ENCODE results near the gene ATP13A5. TPM values are rescaled to one million over a fixed set of nuclear protein-coding genes. Genes with fewer than 3 reads are reported as not detected.

Gene ATP13A5
- not detected in 2 replicates for total RNA-seq
- polyA plus RNA-seq (2012), result not detected

GRCh38 chr3:193378706-193379105 lies at the start of gene ATP13A5:
ATP13A5 (minus strand) TSS chr3:193378753; CDS start chr3:193378725, 28 bp downstream.
- no peak for DNase-seq (ENCODE audit: low read depth)

- DNase-seq (ENCODE audit: low read depth), result no peak
Observed at GRCh38 chr3:193418576-193419373, 40.2 kb upstream of the ATP13A5 start.

GRCh38 chr3:193416629-193417028 lies 38.1 kb upstream of the ATP13A5 start:
- DNase-seq (ENCODE audit: low read depth), result no peak

- DNase-seq (ENCODE audit: low read depth), result no peak
Observed at GRCh38 chr3:193407688-193408087, 29.1 kb upstream of the ATP13A5 start.

- no peak for DNase-seq (ENCODE audit: low read depth)
Observed at GRCh38 chr3:193407112-193407511, 28.6 kb upstream of the ATP13A5 start.

- DNase-seq (ENCODE audit: low read depth), result no peak
Observed at GRCh38 chr3:193403307-193403706, 24.8 kb upstream of the ATP13A5 start.

GRCh38 chr3:193400304-193400703 lies 21.8 kb upstream of the ATP13A5 start:
- no peak for DNase-seq (ENCODE audit: low read depth)

GRCh38 chr3:193396451-193397244 lies 18.1 kb upstream of the ATP13A5 start:
- DNase-seq (ENCODE audit: low read depth), result no peak

- DNase-seq (ENCODE audit: low read depth), result peak; percentile 8
Observed at GRCh38 chr3:193391902-193392301, 13.3 kb upstream of the ATP13A5 start.

- DNase-seq (ENCODE audit: low read depth), result no peak
Observed at GRCh38 chr3:193389335-193389734, 10.8 kb upstream of the ATP13A5 start.

- DNase-seq (ENCODE audit: low read depth), result no peak
Observed at GRCh38 chr3:193388361-193388760, 9.8 kb upstream of the ATP13A5 start.

- no peak for DNase-seq (ENCODE audit: low read depth)
Observed at GRCh38 chr3:193387596-193387995, 9.0 kb upstream of the ATP13A5 start.

- DNase-seq (ENCODE audit: low read depth), result no peak
Observed at GRCh38 chr3:193377591-193377990, 962 bp downstream of the ATP13A5 start.

GRCh38 chr3:193375614-193376013 lies 2.9 kb downstream of the ATP13A5 start:
- DNase-seq (ENCODE audit: low read depth), result no peak

GRCh38 chr3:193372783-193373182 lies 5.8 kb downstream of the ATP13A5 start:
- no peak for DNase-seq (ENCODE audit: low read depth)

- DNase-seq (ENCODE audit: low read depth), result no peak
Observed at GRCh38 chr3:193367868-193368267, 10.7 kb downstream of the ATP13A5 start.

- DNase-seq (ENCODE audit: low read depth), result no peak
Observed at GRCh38 chr3:193357291-193357690, 21.3 kb downstream of the ATP13A5 start.

GRCh38 chr3:193354423-193354822 lies 24.1 kb downstream of the ATP13A5 start:
- no peak for DNase-seq (ENCODE audit: low read depth)

- DNase-seq (ENCODE audit: low read depth), result no peak
Observed at GRCh38 chr3:193350744-193351143, 27.8 kb downstream of the ATP13A5 start.

GRCh38 chr3:193348686-193349085 lies 29.9 kb downstream of the ATP13A5 start:
- no peak for DNase-seq (ENCODE audit: low read depth)

GRCh38 chr3:193347521-193348501 lies 30.7 kb downstream of the ATP13A5 start:
- DNase-seq (ENCODE audit: low read depth), result no peak
